Retinal pigment epithelial cell (primary cell): ENCODE data around the gene UBE2QL1.

Experiments
- DNase-seq: peaks from one replicate; pipeline ENCODE4 v3.0.0-alpha.2; 2010; ENCODE audit warnings: low read depth
- H3K4me3 ChIP-seq: 2 replicates; pipeline ENCODE4 v1.5.1; 2011; ENCODE audit warnings: mild to moderate bottlenecking, low read length, control low read depth, moderate library complexity
- CTCF ChIP-seq: conservative IDR thresholded peaks from 2 replicates; pipeline ENCODE4 v1.5.1; 2011; ENCODE audit warnings: low read depth, low read length, control low read depth, inconsistent platforms

The UBE2QL1 gene

GRCh38 chr5:6503342-6503741 is 54.7 kb downstream of the UBE2QL1 start:
- TF ChIP-seq CTCF = no peak
- H3K4me3 ChIP-seq = no peak overlapping the region
- no peak for DNase-seq

- H3K4me3 ChIP-seq = no peak overlapping the region
- TF ChIP-seq CTCF = no peak
- DNase-seq = no peak
These were observed 56.2 kb downstream of the UBE2QL1 start for GRCh38 chr5:6504677-6505415.

GRCh38 chr5:6505416-6505755 is 56.7 kb downstream of the UBE2QL1 start:
- no peak overlapping the region for H3K4me3 ChIP-seq
- TF ChIP-seq CTCF = no peak
- DNase-seq = no peak

- no peak for TF ChIP-seq CTCF
- no peak overlapping the region for H3K4me3 ChIP-seq
- no peak for DNase-seq
These were observed 57.3 kb downstream of the UBE2QL1 start for GRCh38 chr5:6505783-6506557.

GRCh38 chr5:6506611-6507010 is 58.0 kb downstream of the UBE2QL1 start:
- H3K4me3 ChIP-seq = no peak overlapping the region
- TF ChIP-seq CTCF = no peak
- no peak for DNase-seq

- no peak for DNase-seq
- TF ChIP-seq CTCF = no peak
- H3K4me3 ChIP-seq = no peak overlapping the region
These were observed 60.3 kb downstream of the UBE2QL1 start for GRCh38 chr5:6508931-6509330.

- DNase-seq = no peak
- no peak for TF ChIP-seq CTCF
- no peak overlapping the region for H3K4me3 ChIP-seq
These were observed 61.5 kb downstream of the UBE2QL1 start for GRCh38 chr5:6510132-6510531.
